H9 (cell line): ENCODE results near the gene BIVM. TPM values are rescaled to one million over a fixed set of nuclear protein-coding genes. Genes with fewer than 3 reads are reported as not detected.

Experiments used
- DNase-seq: peaks from one replicate; pipeline ENCODE4 v3.0.0-alpha.2; 2017
- H2AFZ ChIP-seq: one replicate; pipeline ENCODE4 v1.6.1; 2013; ENCODE audit warnings: mild to moderate bottlenecking, low read length, control low read depth, moderate library complexity
- H2AK5ac ChIP-seq: 2 replicates; pipeline ENCODE4 v1.6.1; 2013; ENCODE audit warnings: low read length, control low read depth, mixed read lengths; ENCODE audit not compliant: insufficient read length
- H2BK120ac ChIP-seq: one replicate; pipeline ENCODE4 v1.6.1; 2013; ENCODE audit warnings: low read depth, mild to moderate bottlenecking, low read length, control low read depth, inconsistent platforms; ENCODE audit not compliant: poor library complexity, severe bottlenecking
- H2BK12ac ChIP-seq: 2 replicates; pipeline ENCODE4 v1.6.1; 2013; ENCODE audit warnings: low read length, control low read depth, mixed read lengths, low read depth; ENCODE audit not compliant: insufficient read length
- H2BK15ac ChIP-seq: 2 replicates; pipeline ENCODE4 v1.6.1; 2013; ENCODE audit warnings: low read depth, low read length, control low read depth
- H2BK20ac ChIP-seq: one replicate; pipeline ENCODE4 v1.6.1; 2013; ENCODE audit warnings: low read depth, mild to moderate bottlenecking, low read length, control low read depth, inconsistent platforms; ENCODE audit not compliant: poor library complexity, severe bottlenecking
- H2BK5ac ChIP-seq: 2 replicates; pipeline ENCODE4 v1.6.1; 2013; ENCODE audit warnings: low read length, control low read depth, mixed read lengths; ENCODE audit not compliant: insufficient read length
- H3K14ac ChIP-seq: 2 replicates; pipeline ENCODE4 v1.6.1; 2013; ENCODE audit warnings: low read length, control low read depth; ENCODE audit not compliant: insufficient read depth
- H3K18ac ChIP-seq: 2 replicates; pipeline ENCODE4 v1.6.1; 2013; ENCODE audit warnings: low read depth, mild to moderate bottlenecking, mixed read lengths, low read length, control low read depth; ENCODE audit not compliant: insufficient read length
- H3K23ac ChIP-seq: 2 replicates; pipeline ENCODE4 v1.6.1; 2013; ENCODE audit warnings: low read length, control low read depth, mixed read lengths, low read depth; ENCODE audit not compliant: insufficient read length
- H3K23me2 ChIP-seq: 2 replicates; pipeline ENCODE4 v1.6.1; 2013; ENCODE audit warnings: low read depth, mild to moderate bottlenecking, mixed read lengths, low read length, control low read depth; ENCODE audit not compliant: insufficient read length, poor library complexity, severe bottlenecking
- H3K27ac ChIP-seq: 2 replicates; pipeline ENCODE4 v1.5.1; 2013; ENCODE audit warnings: low read length, control low read depth, mixed read lengths, low read depth; ENCODE audit not compliant: insufficient read length
- H3K27me3 ChIP-seq: 2 replicates; pipeline ENCODE4 v1.6.1; 2013; ENCODE audit warnings: low read length, control low read depth, inconsistent platforms; ENCODE audit not compliant: insufficient read depth
- H3K4ac ChIP-seq: 2 replicates; pipeline ENCODE4 v1.6.1; 2013; ENCODE audit warnings: low read depth, mild to moderate bottlenecking, control low read depth, inconsistent platforms, low read length, moderate library complexity
- H3K4me1 ChIP-seq: 2 replicates; pipeline ENCODE4 v1.6.1; 2013; ENCODE audit warnings: low read length, control low read depth, inconsistent platforms; ENCODE audit not compliant: insufficient read depth
- H3K4me2 ChIP-seq: 2 replicates; pipeline ENCODE4 v1.6.1; 2013; ENCODE audit warnings: low read length, control low read depth, mixed read lengths; ENCODE audit not compliant: insufficient read length, insufficient read depth
- H3K56ac ChIP-seq: 2 replicates; pipeline ENCODE4 v1.6.1; 2013; ENCODE audit warnings: low read depth, mild to moderate bottlenecking, mixed read lengths, low read length, control low read depth; ENCODE audit not compliant: insufficient read length
- H3K79me1 ChIP-seq: 2 replicates; pipeline ENCODE4 v1.6.1; 2013; ENCODE audit warnings: low read depth, mild to moderate bottlenecking, moderate library complexity, low read length, control low read depth, inconsistent platforms; ENCODE audit not compliant: insufficient read depth, poor library complexity, severe bottlenecking
- H3K79me2 ChIP-seq: 2 replicates; pipeline ENCODE4 v1.6.1; 2013; ENCODE audit warnings: low read length, control low read depth, inconsistent platforms; ENCODE audit not compliant: insufficient read depth
- H3K9ac ChIP-seq: 2 replicates; pipeline ENCODE4 v1.6.1; 2013; ENCODE audit warnings: low read length, control low read depth, mixed read lengths; ENCODE audit not compliant: insufficient read length; ENCODE audit errors: extremely low read depth
- H3K9me3 ChIP-seq: one replicate; pipeline ENCODE4 v1.6.1; 2013; ENCODE audit warnings: low read depth, low read length, inconsistent platforms; ENCODE audit not compliant: control insufficient read depth
- H3T11ph ChIP-seq: one replicate; pipeline ENCODE4 v1.6.1; 2013; ENCODE audit warnings: mild to moderate bottlenecking, low read length, control low read depth, inconsistent platforms
- H4K20me1 ChIP-seq: one replicate; pipeline ENCODE4 v1.6.1; 2013; ENCODE audit not compliant: control insufficient read depth, insufficient read length, insufficient read depth
- H4K5ac ChIP-seq: 2 replicates; pipeline ENCODE4 v1.6.1; 2013; ENCODE audit warnings: low read depth, mild to moderate bottlenecking, mixed read lengths, low read length, control low read depth; ENCODE audit not compliant: insufficient read length
- H4K8ac ChIP-seq: replicated peaks from 2 replicates; pipeline ENCODE4 v1.6.1; 2013; ENCODE audit warnings: low read length, control low read depth, mixed read lengths, low read depth; ENCODE audit not compliant: insufficient read length
- H4K91ac ChIP-seq: 2 replicates; pipeline ENCODE4 v1.6.1; 2013; ENCODE audit warnings: low read depth, mild to moderate bottlenecking, moderate library complexity, mixed read lengths, low read length, control low read depth; ENCODE audit not compliant: insufficient read length
- H3K27ac Mint-ChIP-seq, 3 experiments: 2 replicates in 2 of 3; 3 replicates in 1 of 3; pipeline ENCODE4 v1.8.0; 2020 to 2021; ENCODE audit warnings: mixed read lengths in 3 of 3, mild to moderate bottlenecking in 1 of 3, moderate library complexity in 1 of 3
- H3K27me3 Mint-ChIP-seq: 2 replicates; pipeline ENCODE4 v1.8.0; 2021; ENCODE audit warnings: low read depth, mild to moderate bottlenecking, moderate library complexity, mixed read lengths
- H3K36me3 Mint-ChIP-seq, 3 experiments: 2 replicates in 2 of 3; 3 replicates in 1 of 3; pipeline ENCODE4 v1.8.0; 2020 to 2021; ENCODE audit warnings: low read depth in 3 of 3, mixed read lengths in 3 of 3; ENCODE audit not compliant: insufficient read depth in 1 of 3
- H3K4me1 Mint-ChIP-seq, 2 experiments: 2 replicates each; pipeline ENCODE4 v1.8.0; 2020; ENCODE audit warnings: mixed read lengths in 2 of 2
- H3K4me3 Mint-ChIP-seq, 2 experiments: 2 replicates in 1 of 2; 3 replicates in 1 of 2; pipeline ENCODE4 v1.8.0; 2020 to 2021; ENCODE audit warnings: mild to moderate bottlenecking in 2 of 2, mixed read lengths in 2 of 2, moderate library complexity in 1 of 2
- H3K9me3 Mint-ChIP-seq, 2 experiments: 2 replicates in 1 of 2; 3 replicates in 1 of 2; pipeline ENCODE4 v1.8.0; 2020; ENCODE audit warnings: mild to moderate bottlenecking in 2 of 2, mixed read lengths in 2 of 2, moderate library complexity in 1 of 2
- CTCF ChIP-seq: fragments of 200-600 bp; sonication (generic); conservative IDR thresholded peaks from 3 replicates; pipeline ENCODE4 v1.8.0; 2021; ENCODE audit warnings: antibody characterized with exemption, mild to moderate bottlenecking
- WGBS: extraction: QIAGEN DNeasy Blood & Tissue Kit; methylation state at CpG from one replicate; pipeline ENCODE4 v1.1.7; 2013; ENCODE audit warnings: missing lambda C conversion rate, low lambda C conversion rate, mixed read lengths; ENCODE audit not compliant: insufficient read length; ENCODE audit errors: extremely low coverage; 5-methylcytosine and 5-hydroxymethylcytosine counted together
- total RNA-seq: library from RNA; stranded (reverse); gene quantifications from 2 replicates; pipeline ENCODE4 v1.2.1, GENCODE V29; 2021

BIVM gene
- total RNA-seq, 1 experiment from 2014 or later, result 9.0 TPM

GRCh38 chr13:102845289-102845629 is 46.3 kb downstream of the BIVM start:
- Histone ChIP-seq H2BK5ac (no peak overlapping the region), H3K79me2 (peaks cover 2% of the 10 kb centered on the region; the same call in 1 of the 2 replicates), H3K14ac (no peak overlapping the region), H3K23me2 (peaks cover 7% of the 10 kb centered on the region), H2AK5ac (no peak overlapping the region), H3K4me1 (no peaks in the 10 kb centered on the region; the same call in 1 of the 2 replicates), H2BK120ac (no peak overlapping the region), H3K27me3 (no peaks in the 10 kb centered on the region), H4K8ac (no peak overlapping the region), H4K20me1 (no peaks in the 10 kb centered on the region), H2BK20ac (no peak overlapping the region), H3K79me1 (no peaks in the 10 kb centered on the region), H3K56ac (no peak overlapping the region), H2BK15ac (no peak overlapping the region), H4K91ac (no peak overlapping the region), H3K9me3 (no peaks in the 10 kb centered on the region), H3K18ac (peak overlapping the region; percentile 64), H4K5ac (no peak overlapping the region), H3K27ac (no peak overlapping the region), H3K9ac (peak overlapping the region; percentile 76), H2AFZ (no peak overlapping the region), H2BK12ac (no peak overlapping the region), H3K4ac (no peak overlapping the region), H3K23ac (no peak overlapping the region), H3T11ph (no peak overlapping the region), H3K4me2 (peak overlapping the region; percentile 55)
- H3K27me3 Mint-ChIP-seq, result no peaks in the 10 kb centered on the region
- no CpG with 5 or more reads among the region's 13 CpGs for WGBS
- H3K4me3 Mint-ChIP-seq, result peak overlapping the region; percentile 92 to 96
- DNase-seq, result no peak
- H3K9me3 Mint-ChIP-seq, result no peaks in the 10 kb centered on the region
- TF ChIP-seq CTCF, result no peak
- no peaks in the 10 kb centered on the region for H3K36me3 Mint-ChIP-seq
- H3K4me1 Mint-ChIP-seq, result peaks cover 11 to 14% of the 10 kb centered on the region in 2 experiments
- peak overlapping the region; percentile 92 to 97 (median 94); a peak in 6 of 7 replicates for H3K27ac Mint-ChIP-seq
